ENCODE measurements around the gene HECTD1.
"Not testable (repeated sequence)": the region's sequence is repeated elsewhere in the genome, so short reads cannot be mapped to it uniquely, and the experiment has no call there.

HECTD1 gene

DNA sequence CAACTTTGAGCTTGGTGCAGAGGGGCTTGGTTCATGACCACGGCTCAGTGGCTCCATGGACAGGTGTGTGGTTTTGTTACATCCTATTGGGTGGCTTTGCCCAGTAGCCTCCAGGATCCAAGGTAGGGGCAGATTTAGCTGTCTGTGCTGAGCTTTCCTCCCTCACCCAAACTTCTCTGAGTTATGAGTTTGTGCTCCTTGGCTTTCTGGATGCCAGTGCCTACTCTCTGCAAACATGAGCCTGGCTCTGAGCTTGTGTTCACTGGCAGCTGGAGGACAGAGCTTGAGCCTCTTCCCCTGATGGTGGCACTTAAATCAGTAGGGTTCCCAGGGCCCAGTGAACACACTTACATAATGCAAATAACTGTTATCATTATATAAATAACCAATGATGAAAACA lies 45.3 kb upstream of the HECTD1 start:
- no peak for DNase-seq (ENCODE audit: low read depth)
- no peak overlapping the region for H3K4me3 ChIP-seq (ENCODE audit: low read depth, low read length)
- TF ChIP-seq POLR2A (IDR thresholded peaks at IDR 0.05; ENCODE audit: extremely low read depth, insufficient read length) (no peak), MYC (IDR thresholded peaks at IDR 0.05; ENCODE audit: low read depth, low read length) (no peak)
- TF ChIP-seq, protein P1, sequence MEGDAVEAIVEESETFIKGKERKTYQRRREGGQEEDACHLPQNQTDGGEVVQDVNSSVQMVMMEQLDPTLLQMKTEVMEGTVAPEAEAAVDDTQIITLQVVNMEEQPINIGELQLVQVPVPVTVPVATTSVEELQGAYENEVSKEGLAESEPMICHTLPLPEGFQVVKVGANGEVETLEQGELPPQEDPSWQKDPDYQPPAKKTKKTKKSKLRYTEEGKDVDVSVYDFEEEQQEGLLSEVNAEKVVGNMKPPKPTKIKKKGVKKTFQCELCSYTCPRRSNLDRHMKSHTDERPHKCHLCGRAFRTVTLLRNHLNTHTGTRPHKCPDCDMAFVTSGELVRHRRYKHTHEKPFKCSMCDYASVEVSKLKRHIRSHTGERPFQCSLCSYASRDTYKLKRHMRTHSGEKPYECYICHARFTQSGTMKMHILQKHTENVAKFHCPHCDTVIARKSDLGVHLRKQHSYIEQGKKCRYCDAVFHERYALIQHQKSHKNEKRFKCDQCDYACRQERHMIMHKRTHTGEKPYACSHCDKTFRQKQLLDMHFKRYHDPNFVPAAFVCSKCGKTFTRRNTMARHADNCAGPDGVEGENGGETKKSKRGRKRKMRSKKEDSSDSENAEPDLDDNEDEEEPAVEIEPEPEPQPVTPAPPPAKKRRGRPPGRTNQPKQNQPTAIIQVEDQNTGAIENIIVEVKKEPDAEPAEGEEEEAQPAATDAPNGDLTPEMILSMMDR (IDR thresholded peaks at IDR 0.05; ENCODE audit: low read depth, low read length), result no peak
- TF ChIP-seq, protein P2, sequence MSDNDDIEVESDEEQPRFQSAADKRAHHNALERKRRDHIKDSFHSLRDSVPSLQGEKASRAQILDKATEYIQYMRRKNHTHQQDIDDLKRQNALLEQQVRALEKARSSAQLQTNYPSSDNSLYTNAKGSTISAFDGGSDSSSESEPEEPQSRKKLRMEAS (IDR thresholded peaks at IDR 0.05; ENCODE audit: low read depth, low read length), result no peak

DNA sequence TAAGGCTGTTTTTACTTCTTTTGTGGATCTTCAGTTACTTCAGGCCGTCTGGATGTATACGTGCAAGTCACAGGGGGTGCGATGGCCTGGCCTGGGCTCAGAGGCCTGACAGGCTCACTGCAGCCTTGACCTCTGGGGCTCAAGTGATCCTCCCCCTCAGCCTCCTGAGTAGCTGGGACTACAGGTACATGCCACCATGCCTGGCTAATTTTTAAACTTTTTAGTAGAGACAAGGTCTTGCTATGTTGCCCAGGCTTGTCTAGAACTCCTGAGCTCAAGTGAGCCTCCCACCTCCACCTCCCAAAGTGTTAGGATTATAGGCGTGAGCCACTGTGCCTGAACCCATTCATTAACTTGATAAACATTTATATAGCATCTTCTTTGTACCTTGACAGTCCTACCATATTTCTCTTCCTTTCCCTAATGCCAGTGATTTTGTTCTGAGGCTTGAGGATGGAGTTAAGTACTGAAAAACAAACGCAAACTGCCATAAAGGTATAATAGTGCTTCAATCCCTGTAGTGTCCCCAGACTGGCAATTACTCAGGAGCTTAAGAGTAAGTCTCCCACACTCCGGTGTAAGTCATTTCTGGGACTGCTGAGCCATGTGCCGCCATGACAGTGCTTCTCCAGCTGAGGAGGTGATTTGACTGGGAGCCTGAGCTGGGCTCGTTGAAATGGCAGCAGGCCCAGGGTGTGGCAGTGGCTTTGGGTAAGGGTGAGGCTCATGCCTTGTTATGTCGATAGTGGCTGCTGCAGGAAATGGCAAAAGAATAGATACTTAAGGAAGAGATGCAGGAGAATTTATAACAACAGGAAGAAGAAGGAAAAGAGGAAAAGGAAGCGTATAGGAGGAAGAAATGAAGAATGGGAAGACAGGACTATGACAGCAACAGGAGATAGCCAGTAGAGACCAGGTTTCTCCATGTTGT lies 43.7 kb upstream of the HECTD1 start:
- TF ChIP-seq POLR2A (IDR thresholded peaks at IDR 0.05; ENCODE audit: extremely low read depth, insufficient read length) (no peak), MYC (IDR thresholded peaks at IDR 0.05; ENCODE audit: low read depth, low read length) (no peak)
- TF ChIP-seq, protein P2 (IDR thresholded peaks at IDR 0.05; ENCODE audit: low read depth, low read length), result no peak
- TF ChIP-seq, protein P1 (IDR thresholded peaks at IDR 0.05; ENCODE audit: low read depth, low read length), result no peak
- no peak overlapping the region for H3K4me3 ChIP-seq (ENCODE audit: low read depth, low read length)
- no peak for DNase-seq (ENCODE audit: low read depth)

DNA sequence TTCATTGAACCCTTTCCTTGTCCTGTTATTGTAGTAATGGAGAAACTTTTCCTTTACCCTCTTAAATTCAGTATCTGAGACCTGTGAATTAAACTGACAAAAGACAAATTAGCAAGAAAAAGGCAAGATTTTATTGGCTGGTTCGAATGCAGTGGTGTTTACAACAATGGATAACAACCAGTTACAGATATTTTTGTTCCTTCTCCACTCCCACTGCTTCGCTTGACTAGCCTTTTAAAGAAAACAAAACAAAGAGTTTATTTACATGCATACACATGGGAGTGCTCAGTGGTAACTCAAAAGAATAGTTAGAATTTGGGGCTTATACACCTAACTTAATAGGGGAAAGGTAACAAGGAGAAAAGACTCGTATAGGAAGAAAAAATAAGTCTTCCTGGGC lies 37.0 kb upstream of the HECTD1 start:
- no peak overlapping the region for H3K4me3 ChIP-seq (ENCODE audit: low read depth, low read length)

DNA sequence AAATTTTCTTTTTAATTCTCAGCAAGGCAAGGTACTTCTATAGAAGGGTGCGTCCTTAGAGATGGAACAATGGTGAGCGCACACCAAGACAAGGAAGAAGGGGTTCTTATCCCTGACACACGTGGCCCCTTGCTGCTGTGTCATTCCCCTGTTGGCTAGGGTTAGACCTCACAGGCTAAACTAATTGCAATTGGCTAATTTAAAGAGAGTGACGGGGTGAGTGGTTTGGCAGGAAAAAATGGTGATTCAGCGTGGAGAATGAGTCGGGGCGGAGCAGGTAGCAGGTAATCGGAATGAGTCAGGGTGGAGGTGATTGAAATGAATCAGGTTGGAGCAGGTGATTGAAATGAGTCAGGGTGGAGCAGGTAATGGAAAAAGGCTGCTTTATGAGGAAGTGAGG lies 36.3 kb upstream of the HECTD1 start:
- TF ChIP-seq, protein P1 (IDR thresholded peaks at IDR 0.05; ENCODE audit: low read depth, low read length), result no peak
- no peak overlapping the region for H3K4me3 ChIP-seq (ENCODE audit: low read depth, low read length)
- no peak for DNase-seq (ENCODE audit: low read depth)

More for the DNA sequence above, 37.0 kb upstream of the HECTD1 start:
- TF ChIP-seq POLR2A (IDR thresholded peaks at IDR 0.05; ENCODE audit: extremely low read depth, insufficient read length), result no peak
- TF ChIP-seq, protein P1 (IDR thresholded peaks at IDR 0.05; ENCODE audit: low read depth, low read length), result no peak
- TF ChIP-seq MYC (IDR thresholded peaks at IDR 0.05; ENCODE audit: low read depth, low read length), result no peak
- TF ChIP-seq, protein P2 (IDR thresholded peaks at IDR 0.05; ENCODE audit: low read depth, low read length), result no peak
- DNase-seq (ENCODE audit: low read depth), result no peak

DNA sequence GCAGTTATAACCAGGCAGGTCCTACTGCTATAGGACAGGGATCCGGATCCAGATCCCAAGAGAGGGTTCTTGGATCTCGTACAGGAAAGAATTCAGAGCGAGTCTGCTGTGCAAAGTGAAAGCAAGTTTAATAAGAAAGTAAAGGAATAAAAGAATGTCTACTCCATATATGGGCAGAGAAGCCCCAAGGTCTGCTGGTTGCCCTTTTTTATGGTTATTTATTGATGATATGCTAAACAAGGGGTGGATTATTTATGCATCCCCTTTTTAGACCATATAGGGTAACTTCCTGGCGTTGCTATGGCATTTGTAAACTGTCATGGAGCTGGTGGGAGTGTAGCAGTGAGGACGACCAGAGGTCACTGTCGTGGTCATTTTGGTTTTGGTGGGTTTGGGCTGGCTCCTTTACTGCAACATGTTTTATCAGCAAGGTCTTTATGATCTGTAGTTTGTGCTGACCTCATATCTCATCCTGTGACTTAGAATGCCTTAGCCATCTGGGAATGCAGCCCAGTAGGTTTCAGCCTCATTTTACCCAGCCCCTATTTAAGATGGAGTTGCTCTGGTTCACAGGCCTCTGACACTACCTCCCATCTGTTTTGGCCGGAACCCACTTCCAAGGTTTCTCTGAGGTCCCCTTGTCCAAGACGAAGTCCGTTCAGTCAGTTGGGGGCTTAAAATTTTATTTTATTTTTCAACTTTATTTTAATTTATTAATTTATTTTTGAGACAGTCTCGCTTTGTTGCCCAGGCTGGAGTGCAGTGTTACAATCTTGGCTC lies 34.8 kb upstream of the HECTD1 start:
- H3K4me3 ChIP-seq (ENCODE audit: low read depth, low read length), result not testable (repeated sequence)
- DNase-seq (ENCODE audit: low read depth), result peak; percentile 79

DNA sequence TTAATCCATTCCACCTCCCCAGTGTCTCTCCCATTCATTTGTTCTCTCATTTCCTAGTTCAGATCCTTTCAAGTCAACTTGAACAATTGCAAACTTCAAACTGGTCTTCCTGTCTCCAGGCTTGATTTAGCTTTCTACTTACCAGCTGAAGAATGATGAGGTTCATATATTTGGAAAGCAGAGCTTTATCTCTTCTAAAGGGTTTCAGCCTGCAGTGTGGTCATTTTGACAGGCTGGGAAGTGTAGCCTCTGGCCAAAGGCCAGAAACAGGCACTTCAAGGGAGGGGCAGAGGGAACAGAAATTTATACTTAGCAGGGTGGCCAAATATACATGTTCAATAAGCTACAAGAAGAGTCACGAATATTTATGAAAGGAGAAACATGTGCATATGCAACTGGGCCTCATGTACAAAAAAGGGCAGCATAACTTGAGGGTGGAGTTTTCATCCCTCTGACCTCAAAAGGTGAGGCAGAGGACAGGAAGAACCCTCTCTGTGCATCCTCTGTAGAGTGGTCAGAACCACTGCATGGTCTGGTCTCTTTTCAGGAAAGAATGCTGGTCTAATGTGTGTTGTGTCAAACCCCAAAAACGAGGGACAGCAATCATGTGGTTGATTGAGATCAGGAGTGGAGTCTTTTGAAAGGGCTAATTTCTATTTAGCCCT lies 34.0 kb upstream of the HECTD1 start:
- DNase-seq (ENCODE audit: low read depth), result no peak
- TF ChIP-seq POLR2A (IDR thresholded peaks at IDR 0.05; ENCODE audit: extremely low read depth, insufficient read length), result no peak
- TF ChIP-seq, protein P2 (IDR thresholded peaks at IDR 0.05; ENCODE audit: low read depth, low read length), result no peak
- no peak overlapping the region for H3K4me3 ChIP-seq (ENCODE audit: low read depth, low read length)

Measured in NB4 (cell line).